Body of pancreas (tissue), 4 donors: ENCODE measurements around the gene SEC14L6. TPM values are rescaled to one million over a fixed set of nuclear protein-coding genes. Genes with fewer than 3 reads are reported as not detected.
A peak's percentile ranks its signal among the peaks of the same experiment; 100 is the strongest.
"Not testable (repeated sequence)": the region's sequence is repeated elsewhere in the genome, so short reads cannot be mapped to it uniquely, and the experiment has no call there.

ENCODE experiments used
- ATAC-seq: fragments of 150-250 bp; one replicate; pipeline ENCODE4 v1.9.1; 2016
- DNase-seq, 4 donors: peaks; one replicate each; pipeline ENCODE4 v3.0.0-alpha.2; 2019
- H3K27ac ChIP-seq, 4 donors: fragments of 200-600 bp; sonication (generic); 1 replicate in 3 of 4; 2 replicates in 1 of 4; pipeline versions ENCODE4 v1.5.1 to v1.6.1; 2016 to 2019; ENCODE audit warnings: mild to moderate bottlenecking in 1 of 4, mixed read lengths in 1 of 4, moderate library complexity in 1 of 4
- H3K27me3 ChIP-seq, 2 donors: fragments of 200-600 bp; sonication (generic); one replicate each; pipeline ENCODE4 v1.6.0; 2016; ENCODE audit warnings: mild to moderate bottlenecking in 1 of 2
- H3K36me3 ChIP-seq, 2 donors: fragments of 200-600 bp; sonication (generic); replicated peaks in 1 of 2; 2 replicates each; pipeline ENCODE4 v1.5.1; 2016; ENCODE audit warnings: low read depth in 2 of 2; ENCODE audit not compliant: insufficient read depth in 1 of 2
- H3K4me1 ChIP-seq: fragments of 200-600 bp; sonication (generic); one replicate; pipeline ENCODE4 v1.6.0; 2016
- H3K4me3 ChIP-seq, 2 donors: fragments of 200-600 bp; sonication (generic); 1 replicate in 1 of 2; 2 replicates in 1 of 2; pipeline ENCODE4 v1.5.1; 2016 to 2019
- H3K9me3 ChIP-seq, 3 donors: fragments of 200-600 bp; sonication (generic); 1 replicate in 2 of 3; 2 replicates in 1 of 3; pipeline ENCODE4 v1.5.1; 2016
- CTCF ChIP-seq, 7 experiments: fragments of 450-650 bp in 4 of 7; fragments of 200-600 bp in 3 of 7; sonication (generic) in 3 of 7; IDR thresholded peaks; one replicate each; pipeline ENCODE4 v1.5.1; 2016 to 2019; ENCODE audit warnings: antibody characterized with exemption in 7 of 7
- POLR2A ChIP-seq, 3 donors: fragments of 450-650 bp; IDR thresholded peaks; one replicate each; pipeline ENCODE4 v1.6.1; 2016; ENCODE audit warnings: antibody characterized with exemption in 3 of 3, mild to moderate bottlenecking in 2 of 3
- WGBS, 2 donors: methylation state at CpG; one replicate each; pipeline ENCODE4 v1.1.5; 2017; 5-methylcytosine and 5-hydroxymethylcytosine counted together
- intact Hi-C: fragments of 100-400 bp; cut with DNase I; formaldehyde crosslinking; loops from one replicate; pipeline ENCODE4 v1.15.1; 2023
- total RNA-seq, 2 donors: library from RNA; depleted of rRNA; stranded (reverse); fragments of >200 nt; gene quantifications; one replicate each; pipeline ENCODE4 v1.1.0, GENCODE V29; 2016

Gene SEC14L6
- total RNA-seq, 2 donors from 2014 or later, result 0.99 to 2.1 TPM

- WGBS, 2 donors, result 1% methylated on average over 64 of the region's 64 CpGs; no CpG with 5 or more reads in 1 of the 2 donors
- Histone ChIP-seq H3K4me1 (peaks cover 16% of the 10 kb centered on the region), H3K27ac (peak overlapping the region in 3 of 4 donors; percentile 37 to 59 (median 47)), H3K27me3 (no peaks in the 10 kb centered on the region), H3K9me3 (no peaks in the 10 kb centered on the region), H3K4me3 (peak overlapping the region; percentile 33 to 47), H3K36me3 (no peaks in the 10 kb centered on the region)
- DNase-seq (peak; percentile 28 to 60 (median 42)), ATAC-seq (peak; percentile 74)
- intact Hi-C loops, result no loop called here
- TF ChIP-seq CTCF (IDR thresholded peaks at IDR 0.05) (no peak), POLR2A (IDR thresholded peaks at IDR 0.05) (peak in 2 of 3 donors; percentile 20 to 21)
Measured at GRCh38 chr22:30541961-30542810, 4.4 kb downstream of the SEC14L6 start.

- intact Hi-C loops, H3K4me3 ChIP-seq, DNase-seq, H3K9me3 ChIP-seq, H3K27me3 ChIP-seq, H3K36me3 ChIP-seq: not testable (repeated sequence)
- 64 to 71% methylated on average over 3 of the region's 3 CpGs for WGBS, 2 donors
- peak; percentile 38 for ATAC-seq
- Histone ChIP-seq H3K27ac (peak overlapping the region in 1 of 4 donors; percentile 37), H3K4me1 (peaks cover 16% of the 10 kb centered on the region)
Measured at GRCh38 chr22:30541511-30541910, 5.0 kb downstream of the SEC14L6 start.

- no peak for ATAC-seq
- H3K27me3 ChIP-seq, result no peaks in the 10 kb centered on the region
- no peak for TF ChIP-seq POLR2A (IDR thresholded peaks at IDR 0.05)
- no peak for TF ChIP-seq CTCF (IDR thresholded peaks at IDR 0.05)
- H3K36me3 ChIP-seq, result no peaks in the 10 kb centered on the region
- no peaks in the 10 kb centered on the region for H3K9me3 ChIP-seq
- no peak overlapping the region for H3K4me3 ChIP-seq
- no peak overlapping the region for H3K27ac ChIP-seq
- peaks cover 16% of the 10 kb centered on the region for H3K4me1 ChIP-seq
- 95 to 100% methylated on average over 1 of the region's 1 CpG for WGBS, 2 donors
- no peak for DNase-seq
- intact Hi-C loops, result no loop called here
Measured at GRCh38 chr22:30539368-30539767, 7.2 kb downstream of the SEC14L6 start.

GRCh38 chr22:30538280-30538679, 8.3 kb downstream of the SEC14L6 start:
- DNase-seq (no peak), ATAC-seq (no peak)
- Histone ChIP-seq H3K9me3 (no peaks in the 10 kb centered on the region), H3K4me1 (peaks cover 16% of the 10 kb centered on the region), H3K36me3 (no peaks in the 10 kb centered on the region), H3K27me3 (no peaks in the 10 kb centered on the region), H3K4me3 (no peak overlapping the region), H3K27ac (no peak overlapping the region)
- intact Hi-C loops, result no loop called here
- no peak for TF ChIP-seq CTCF (IDR thresholded peaks at IDR 0.05)
- 90% methylated on average over 6 of the region's 6 CpGs for WGBS, 2 donors

- peaks cover 9% of the 10 kb centered on the region for H3K4me1 ChIP-seq
- ATAC-seq (no peak), DNase-seq (no peak)
- H3K4me3 ChIP-seq, result no peak overlapping the region
- no peaks in the 10 kb centered on the region for H3K36me3 ChIP-seq
- WGBS, 2 donors, result 77 to 86% methylated on average over 9 of the region's 9 CpGs
- H3K27ac ChIP-seq, result no peak overlapping the region
- TF ChIP-seq POLR2A (IDR thresholded peaks at IDR 0.05), result no peak
- TF ChIP-seq CTCF (IDR thresholded peaks at IDR 0.05), result no peak
- intact Hi-C loops, result no loop called here
- no peaks in the 10 kb centered on the region for H3K9me3 ChIP-seq
- H3K27me3 ChIP-seq, result no peaks in the 10 kb centered on the region
Measured at GRCh38 chr22:30537083-30537731, 9.3 kb downstream of the SEC14L6 start.
